Ovary (tissue), 3 donors: ENCODE data around the gene ADD1.

Source experiments
- EP300 ChIP-seq: sonication (generic); formaldehyde crosslinking; IDR thresholded peaks from one replicate; pipeline ENCODE4 v1.6.1; 2017; ENCODE audit warnings: antibody characterized with exemption
- POLR2A ChIP-seq: fragments of 450-650 bp; IDR thresholded peaks from one replicate; pipeline ENCODE4 v1.6.1; 2017; ENCODE audit warnings: antibody characterized with exemption, mild to moderate bottlenecking, moderate library complexity
- TF ChIP-seq, protein P1 (sequence below), 3 donors: fragments of 450-650 bp in 2 of 3; fragments of 200-600 bp in 1 of 3; IDR thresholded peaks; one replicate each; pipeline versions ENCODE4 v1.5.1 to v1.8.0; 2016 to 2022; ENCODE audit warnings: antibody characterized with exemption in 3 of 3, mild to moderate bottlenecking in 1 of 3
- donor health status: DM: no; HTN: no; CAD: no.

DNA sequence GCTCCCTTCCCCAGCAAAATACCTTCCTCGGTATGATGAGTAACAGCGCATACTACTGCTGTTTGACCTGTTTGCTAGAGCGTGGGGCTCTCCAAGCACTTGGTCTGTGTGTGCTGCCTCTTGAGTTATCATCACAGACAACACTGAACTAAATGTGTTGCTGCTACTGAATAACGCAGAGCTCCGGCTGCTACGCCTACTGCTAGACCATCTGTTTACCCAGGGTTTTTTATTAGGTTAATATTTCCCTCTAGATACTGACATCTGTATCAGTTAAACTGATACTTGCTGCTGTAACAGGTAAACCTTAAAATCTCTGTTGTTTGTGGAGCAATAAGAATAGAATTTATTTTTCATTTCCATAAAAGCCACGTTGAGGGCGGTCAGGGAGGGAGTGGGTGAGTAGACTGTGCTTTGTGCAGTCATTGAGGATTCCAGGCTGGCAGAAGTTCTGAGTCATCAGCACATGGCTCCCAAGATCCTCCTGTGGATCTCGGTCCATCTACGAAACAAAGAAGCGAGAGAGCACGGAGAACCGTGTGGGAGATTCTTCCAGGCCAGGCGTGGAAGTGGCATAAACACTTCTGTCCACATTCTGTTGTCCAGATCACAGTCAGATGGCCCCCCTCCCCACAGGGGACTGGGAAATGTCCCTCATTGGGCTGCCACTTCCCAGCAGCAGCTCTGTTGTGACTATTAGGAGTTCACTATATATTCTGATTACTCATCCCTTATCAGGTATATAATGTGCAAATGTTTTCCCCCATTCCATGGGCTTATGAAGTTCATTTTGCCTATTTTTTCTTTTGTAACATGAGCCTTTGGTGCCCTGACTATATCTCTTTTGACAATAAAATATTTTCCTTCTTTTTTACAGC is 133.8 kb downstream of the ADD1 start:
- TF ChIP-seq, protein P1, sequence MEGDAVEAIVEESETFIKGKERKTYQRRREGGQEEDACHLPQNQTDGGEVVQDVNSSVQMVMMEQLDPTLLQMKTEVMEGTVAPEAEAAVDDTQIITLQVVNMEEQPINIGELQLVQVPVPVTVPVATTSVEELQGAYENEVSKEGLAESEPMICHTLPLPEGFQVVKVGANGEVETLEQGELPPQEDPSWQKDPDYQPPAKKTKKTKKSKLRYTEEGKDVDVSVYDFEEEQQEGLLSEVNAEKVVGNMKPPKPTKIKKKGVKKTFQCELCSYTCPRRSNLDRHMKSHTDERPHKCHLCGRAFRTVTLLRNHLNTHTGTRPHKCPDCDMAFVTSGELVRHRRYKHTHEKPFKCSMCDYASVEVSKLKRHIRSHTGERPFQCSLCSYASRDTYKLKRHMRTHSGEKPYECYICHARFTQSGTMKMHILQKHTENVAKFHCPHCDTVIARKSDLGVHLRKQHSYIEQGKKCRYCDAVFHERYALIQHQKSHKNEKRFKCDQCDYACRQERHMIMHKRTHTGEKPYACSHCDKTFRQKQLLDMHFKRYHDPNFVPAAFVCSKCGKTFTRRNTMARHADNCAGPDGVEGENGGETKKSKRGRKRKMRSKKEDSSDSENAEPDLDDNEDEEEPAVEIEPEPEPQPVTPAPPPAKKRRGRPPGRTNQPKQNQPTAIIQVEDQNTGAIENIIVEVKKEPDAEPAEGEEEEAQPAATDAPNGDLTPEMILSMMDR (IDR thresholded peaks at IDR 0.05) = no peak
- no peak for TF ChIP-seq EP300
- no peak for TF ChIP-seq POLR2A
